Globus pallidus (tissue), 1 donor: ENCODE data around the gene SPACA5.
"Not testable (repeated sequence)": the region's sequence is repeated elsewhere in the genome, so short reads cannot be mapped to it uniquely, and the experiment has no call there.

Experiments used
- DNase-seq: peaks from one replicate; pipeline ENCODE4 v3.0.0-alpha.2; 2015; ENCODE audit warnings: low spot score

Gene SPACA5

DNA sequence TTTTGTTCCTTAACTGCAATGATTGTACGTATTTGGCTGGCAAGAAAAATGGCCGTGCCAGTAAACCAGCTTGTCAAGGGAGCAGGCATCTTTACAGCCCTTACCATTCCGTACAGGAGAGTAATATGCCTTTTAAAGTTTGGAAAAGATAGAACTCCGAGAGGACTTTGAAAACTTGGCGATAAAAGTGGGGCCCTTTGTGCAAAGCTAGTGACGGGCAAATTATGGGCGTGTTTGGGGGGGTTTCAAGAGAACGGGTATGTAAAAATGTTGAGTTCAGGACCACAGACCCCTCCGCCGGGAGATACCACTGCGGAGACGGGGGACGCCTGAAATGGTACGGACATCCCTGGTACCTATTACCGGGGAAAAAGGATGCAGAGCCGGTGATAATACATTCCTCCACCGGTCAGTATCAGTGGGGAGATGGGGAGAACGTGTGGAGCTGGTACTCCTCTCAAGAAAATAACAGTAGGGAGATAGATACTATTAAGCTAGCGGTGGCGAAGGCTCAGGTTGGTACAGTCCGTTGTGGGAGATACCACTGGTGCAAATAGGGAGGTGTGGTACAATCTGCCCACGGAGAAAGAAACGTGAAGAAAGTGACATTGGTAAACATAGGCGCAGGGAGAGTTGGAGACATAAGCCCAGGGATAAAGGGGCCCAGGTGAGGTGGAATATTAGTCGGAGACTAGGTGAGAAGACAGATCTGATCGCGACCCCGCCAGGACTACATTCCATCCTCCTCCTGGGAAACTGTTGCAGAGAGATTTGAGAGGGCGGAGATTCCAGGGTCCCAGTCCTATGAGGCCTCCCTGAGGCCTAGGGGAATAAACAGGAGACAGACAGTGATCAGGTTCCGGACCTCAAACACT is 14.5 kb downstream of the SPACA5 start:
- peak; percentile 82 for DNase-seq

DNA sequence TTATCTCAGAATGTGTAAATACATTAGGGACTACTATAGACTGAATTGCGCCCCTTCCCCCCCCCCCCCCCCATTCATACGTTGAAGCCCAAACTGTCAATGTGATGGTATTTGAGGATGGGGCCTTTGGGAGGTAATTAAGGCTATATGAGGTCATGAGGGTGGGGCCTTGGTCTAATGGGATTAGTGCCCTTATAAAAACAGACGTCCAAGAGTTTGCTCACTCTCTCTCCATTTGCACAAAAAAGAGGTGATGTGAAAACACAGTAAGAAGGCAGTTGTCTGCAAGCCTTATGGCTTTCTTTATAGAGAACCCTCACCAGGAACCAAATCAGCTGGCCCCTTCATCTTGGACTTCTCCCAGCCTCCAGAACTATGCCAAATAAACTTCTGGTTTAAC is 15.3 kb downstream of the SPACA5 start:
- no peak for DNase-seq

- no peak for DNase-seq
Measured at GRCh38 chrX:48022738-48023137, 15.9 kb downstream of the SPACA5 start.

- DNase-seq: peak; percentile 67
Measured at GRCh38 chrX:48025561-48025960, 18.8 kb downstream of the SPACA5 start.

- not testable (repeated sequence) for DNase-seq
Measured at GRCh38 chrX:48027545-48027944, 20.8 kb downstream of the SPACA5 start.

DNA sequence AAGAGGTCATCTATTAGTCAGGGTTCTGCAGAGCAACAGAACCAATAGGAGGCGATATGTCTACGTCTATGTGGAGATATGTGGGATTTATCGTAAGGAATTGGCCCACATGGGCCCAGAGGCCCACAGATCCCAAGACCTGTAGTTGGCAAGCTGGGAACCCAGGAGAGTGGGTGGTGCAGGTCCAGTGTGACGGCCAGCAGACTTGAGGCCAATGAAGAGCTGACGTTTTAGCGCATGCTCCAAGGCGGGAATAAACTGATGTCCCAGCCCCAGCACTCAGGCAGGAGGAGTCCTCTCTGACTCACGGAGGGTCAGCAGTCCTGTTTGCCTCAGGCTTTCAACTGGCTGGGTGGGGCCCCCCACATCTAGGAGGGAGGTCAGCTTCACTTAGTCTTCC is 21.3 kb downstream of the SPACA5 start:
- DNase-seq: no peak

- no peak for DNase-seq
Measured at GRCh38 chrX:48030237-48030636, 23.4 kb downstream of the SPACA5 start.

DNA sequence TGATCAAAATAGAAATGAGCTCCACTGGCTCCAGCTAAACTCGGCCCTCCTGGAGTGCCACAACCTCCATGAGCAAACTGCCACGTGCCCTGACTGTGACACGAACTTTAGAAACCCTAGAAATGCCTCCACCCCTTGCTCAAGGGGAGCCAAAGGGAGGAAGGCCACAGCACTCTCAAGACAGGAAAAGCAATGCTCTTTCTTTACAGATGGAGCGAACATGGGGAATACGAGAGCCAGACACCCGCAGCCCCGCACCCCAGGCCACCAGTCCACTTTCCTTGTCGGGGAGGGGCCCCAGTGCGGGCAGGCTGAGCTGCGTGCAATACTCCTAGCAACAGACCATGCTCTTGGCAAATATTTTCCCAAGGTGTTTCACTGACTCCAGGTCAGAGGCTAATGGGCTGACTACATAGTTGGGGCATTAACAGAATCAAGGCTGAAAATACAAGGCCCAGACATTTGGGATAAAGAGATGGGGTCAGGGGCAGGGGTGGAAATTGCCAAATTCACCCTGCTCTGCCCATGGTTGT is 23.9 kb downstream of the SPACA5 start:
- DNase-seq: not testable (repeated sequence)

- no peak for DNase-seq
Measured at GRCh38 chrX:48035891-48036290, 29.1 kb downstream of the SPACA5 start.

GRCh38 chrX:48043056-48043455 is 36.3 kb downstream of the SPACA5 start:
- no peak for DNase-seq

DNA sequence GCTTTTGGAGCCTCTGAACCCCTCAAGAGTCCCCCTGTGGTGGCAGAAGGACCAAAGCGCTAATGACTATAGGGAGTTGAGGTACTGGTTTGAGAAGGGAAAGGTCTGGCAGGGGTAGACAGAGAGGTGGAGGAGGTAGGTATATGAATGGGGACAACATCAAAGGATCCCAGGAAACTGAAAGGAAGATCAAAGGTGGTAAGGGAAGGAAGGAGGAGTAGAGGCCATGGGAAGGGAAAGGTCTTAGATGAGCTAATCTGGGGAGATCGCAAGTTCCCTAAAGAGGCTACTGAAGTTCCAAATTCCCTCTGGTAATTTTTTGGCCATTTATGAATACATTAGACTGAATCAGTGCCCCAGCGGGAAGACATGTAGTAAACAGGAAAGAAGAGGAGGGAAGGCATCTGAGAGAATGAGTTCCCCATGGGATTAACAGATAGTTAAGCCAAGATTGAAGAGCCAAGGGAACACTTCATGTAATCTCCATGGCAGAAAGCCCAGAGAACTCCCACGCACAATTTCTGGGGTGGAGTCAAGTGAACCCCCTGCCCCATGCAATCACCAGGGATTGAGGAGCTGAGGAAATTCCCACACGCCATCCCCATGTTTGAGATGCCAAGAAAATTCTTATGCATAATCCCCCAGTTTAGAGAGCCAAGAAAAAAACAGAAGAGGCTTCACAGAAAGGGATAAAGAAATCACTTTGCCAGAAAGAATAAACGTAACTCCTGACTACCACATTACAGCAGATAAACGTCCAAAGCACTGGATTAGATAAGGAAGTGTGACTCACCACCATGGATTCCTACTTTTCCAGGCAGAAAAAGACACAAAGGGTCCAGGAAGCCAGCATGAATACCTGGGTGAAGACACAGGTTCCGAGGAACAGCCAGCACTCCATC is 38.9 kb downstream of the SPACA5 start:
- no peak for DNase-seq

DNA sequence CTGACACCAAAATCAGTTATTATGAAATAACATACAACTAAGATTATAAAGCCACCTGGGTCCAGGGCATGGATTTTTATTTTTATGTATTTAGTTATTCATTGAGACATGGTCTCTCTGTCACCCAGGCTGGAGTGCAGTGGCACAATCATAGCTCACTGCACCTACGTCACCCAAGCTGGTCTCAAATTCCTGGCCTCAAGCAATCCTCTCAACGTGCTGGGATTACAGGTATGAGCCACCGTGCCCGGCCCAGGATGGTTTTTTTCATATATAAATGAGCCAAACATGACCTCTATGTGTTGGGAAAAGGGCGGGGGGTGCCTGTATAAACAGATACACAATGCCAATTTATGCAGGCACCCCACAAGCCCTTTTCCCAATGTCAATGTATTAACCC is 40.1 kb downstream of the SPACA5 start:
- DNase-seq: no peak

DNA sequence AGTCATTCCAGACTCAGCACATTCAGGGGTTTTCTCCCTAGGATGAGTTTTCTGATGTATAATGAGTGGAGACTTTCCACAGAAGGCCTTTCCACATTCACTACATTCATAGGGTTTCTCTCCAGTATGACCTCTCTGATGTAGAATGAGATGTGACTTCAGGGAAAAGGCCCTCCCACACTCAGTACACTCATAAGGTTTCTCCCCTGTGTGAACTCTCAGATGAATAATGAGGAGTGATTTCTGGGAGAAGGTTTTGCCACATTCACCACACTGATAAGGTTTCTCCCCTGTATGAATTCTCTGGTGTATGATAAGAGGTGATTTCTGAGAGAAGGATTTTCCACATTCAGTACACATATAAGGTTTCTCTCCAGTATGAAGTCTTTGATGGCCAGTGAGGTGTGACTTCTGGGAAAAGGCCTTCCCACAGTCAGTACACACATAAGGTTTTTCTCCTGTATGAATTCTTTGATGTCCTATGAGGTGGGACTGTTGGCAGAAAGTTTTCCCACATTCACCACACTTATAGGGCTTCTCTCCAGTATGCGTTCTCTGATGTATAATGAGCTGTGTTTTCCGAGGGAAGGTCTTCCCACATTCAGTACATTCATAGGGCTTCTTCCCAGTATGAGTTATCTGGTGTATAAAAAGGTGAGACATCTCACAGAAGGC is 52.0 kb downstream of the SPACA5 start:
- no peak for DNase-seq

GRCh38 chrX:48059296-48059639 is 52.5 kb downstream of the SPACA5 start:
- DNase-seq: no peak
